ENCODE results near the gene WTAP. TPM values are rescaled to one million over a fixed set of nuclear protein-coding genes. Genes with fewer than 3 reads are reported as not detected.
A peak's percentile ranks its signal among the peaks of the same experiment; 100 is the strongest.

The WTAP gene
- total and polyA plus RNA-seq, 4 donors, result 21.0 to 43.8 (median 36.5) TPM

DNA sequence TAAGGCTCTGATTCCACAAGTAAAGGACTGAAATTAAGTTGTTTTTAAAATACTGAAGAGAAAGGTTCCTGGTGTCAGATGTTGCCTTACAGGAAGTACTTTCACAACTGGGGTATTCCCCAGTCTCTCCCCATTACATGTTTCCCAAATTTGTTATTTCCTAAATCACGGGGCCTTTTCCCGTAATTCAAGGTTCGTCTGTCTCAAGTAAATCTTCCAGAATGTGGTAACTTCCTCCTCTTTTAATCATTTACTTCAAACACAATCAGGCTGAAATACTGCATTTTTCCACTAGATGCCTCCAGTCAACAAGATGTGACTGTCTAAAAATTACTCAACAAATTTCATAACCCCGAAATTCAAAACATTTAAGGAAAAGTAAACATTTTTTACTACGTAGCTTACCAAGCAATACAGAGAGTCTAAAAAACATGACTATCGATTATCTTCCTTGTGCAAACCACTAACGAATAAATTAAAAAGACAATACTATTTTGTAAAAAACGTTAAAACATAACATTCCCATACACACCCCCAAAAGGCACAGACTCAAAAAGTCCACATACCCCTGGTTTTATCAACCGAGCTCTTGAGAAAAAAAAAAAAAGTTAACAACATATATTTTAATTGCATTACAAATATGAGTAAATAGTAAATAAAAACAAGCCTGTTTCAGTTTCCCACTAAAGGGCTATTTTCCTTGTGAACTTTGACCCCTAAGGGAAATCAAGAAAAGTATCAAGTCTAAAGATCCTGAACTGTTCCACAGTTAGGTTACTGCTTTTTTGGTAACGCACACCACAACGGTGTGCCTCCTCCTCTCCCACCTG is 36.0 kb upstream of the WTAP start:
- H3K27ac ChIP-seq (ENCODE audit: low read depth in 1 of 2, low read length in 2 of 2), result peak overlapping the region; percentile 91 to 100
- no peaks in the 10 kb centered on the region for H3K9me3 ChIP-seq (ENCODE audit: control insufficient read depth in 4 of 4, low read length in 3 of 4)
- peaks cover 6 to 27% (median 23%) of the 10 kb centered on the region in 4 donors for H3K36me3 ChIP-seq (ENCODE audit: control insufficient read depth in 4 of 4, insufficient read depth in 3 of 4, low read depth in 1 of 4, low read length in 3 of 4)
- WGBS, result 4% methylated on average over 11 of the region's 11 CpGs
- H3K9ac ChIP-seq (ENCODE audit: low read depth in 1 of 2, low read length in 2 of 2), result peak overlapping the region; percentile 67 to 99
- H3K4me1 ChIP-seq (ENCODE audit: control insufficient read depth in 4 of 4, insufficient read depth in 4 of 4, low read length in 3 of 4), result peaks cover 0 to 16% (median 9%) of the 10 kb centered on the region in 4 donors
- peak; percentile 79 for TF ChIP-seq SP1 (IDR thresholded peaks at IDR 0.05)
- peak; percentile 88 to 94 for TF ChIP-seq RAD21 (IDR thresholded peaks at IDR 0.05)
- TF ChIP-seq, protein P1, sequence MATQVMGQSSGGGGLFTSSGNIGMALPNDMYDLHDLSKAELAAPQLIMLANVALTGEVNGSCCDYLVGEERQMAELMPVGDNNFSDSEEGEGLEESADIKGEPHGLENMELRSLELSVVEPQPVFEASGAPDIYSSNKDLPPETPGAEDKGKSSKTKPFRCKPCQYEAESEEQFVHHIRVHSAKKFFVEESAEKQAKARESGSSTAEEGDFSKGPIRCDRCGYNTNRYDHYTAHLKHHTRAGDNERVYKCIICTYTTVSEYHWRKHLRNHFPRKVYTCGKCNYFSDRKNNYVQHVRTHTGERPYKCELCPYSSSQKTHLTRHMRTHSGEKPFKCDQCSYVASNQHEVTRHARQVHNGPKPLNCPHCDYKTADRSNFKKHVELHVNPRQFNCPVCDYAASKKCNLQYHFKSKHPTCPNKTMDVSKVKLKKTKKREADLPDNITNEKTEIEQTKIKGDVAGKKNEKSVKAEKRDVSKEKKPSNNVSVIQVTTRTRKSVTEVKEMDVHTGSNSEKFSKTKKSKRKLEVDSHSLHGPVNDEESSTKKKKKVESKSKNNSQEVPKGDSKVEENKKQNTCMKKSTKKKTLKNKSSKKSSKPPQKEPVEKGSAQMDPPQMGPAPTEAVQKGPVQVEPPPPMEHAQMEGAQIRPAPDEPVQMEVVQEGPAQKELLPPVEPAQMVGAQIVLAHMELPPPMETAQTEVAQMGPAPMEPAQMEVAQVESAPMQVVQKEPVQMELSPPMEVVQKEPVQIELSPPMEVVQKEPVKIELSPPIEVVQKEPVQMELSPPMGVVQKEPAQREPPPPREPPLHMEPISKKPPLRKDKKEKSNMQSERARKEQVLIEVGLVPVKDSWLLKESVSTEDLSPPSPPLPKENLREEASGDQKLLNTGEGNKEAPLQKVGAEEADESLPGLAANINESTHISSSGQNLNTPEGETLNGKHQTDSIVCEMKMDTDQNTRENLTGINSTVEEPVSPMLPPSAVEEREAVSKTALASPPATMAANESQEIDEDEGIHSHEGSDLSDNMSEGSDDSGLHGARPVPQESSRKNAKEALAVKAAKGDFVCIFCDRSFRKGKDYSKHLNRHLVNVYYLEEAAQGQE (IDR thresholded peaks at IDR 0.05), result peak; percentile 70
- TF ChIP-seq, protein P2, sequence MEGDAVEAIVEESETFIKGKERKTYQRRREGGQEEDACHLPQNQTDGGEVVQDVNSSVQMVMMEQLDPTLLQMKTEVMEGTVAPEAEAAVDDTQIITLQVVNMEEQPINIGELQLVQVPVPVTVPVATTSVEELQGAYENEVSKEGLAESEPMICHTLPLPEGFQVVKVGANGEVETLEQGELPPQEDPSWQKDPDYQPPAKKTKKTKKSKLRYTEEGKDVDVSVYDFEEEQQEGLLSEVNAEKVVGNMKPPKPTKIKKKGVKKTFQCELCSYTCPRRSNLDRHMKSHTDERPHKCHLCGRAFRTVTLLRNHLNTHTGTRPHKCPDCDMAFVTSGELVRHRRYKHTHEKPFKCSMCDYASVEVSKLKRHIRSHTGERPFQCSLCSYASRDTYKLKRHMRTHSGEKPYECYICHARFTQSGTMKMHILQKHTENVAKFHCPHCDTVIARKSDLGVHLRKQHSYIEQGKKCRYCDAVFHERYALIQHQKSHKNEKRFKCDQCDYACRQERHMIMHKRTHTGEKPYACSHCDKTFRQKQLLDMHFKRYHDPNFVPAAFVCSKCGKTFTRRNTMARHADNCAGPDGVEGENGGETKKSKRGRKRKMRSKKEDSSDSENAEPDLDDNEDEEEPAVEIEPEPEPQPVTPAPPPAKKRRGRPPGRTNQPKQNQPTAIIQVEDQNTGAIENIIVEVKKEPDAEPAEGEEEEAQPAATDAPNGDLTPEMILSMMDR (IDR thresholded peaks at IDR 0.05; ENCODE audit: low read depth, low read length, missing input control), result peak; percentile 98
- TF ChIP-seq GABPA (IDR thresholded peaks at IDR 0.05 in 1 of 2, conservative IDR thresholded peaks at IDR 0.05 in 1 of 2), result peak; percentile 50 to 80
- TF ChIP-seq JUND (IDR thresholded peaks at IDR 0.05), result peak; percentile 66 to 89
- TF ChIP-seq, protein P3, sequence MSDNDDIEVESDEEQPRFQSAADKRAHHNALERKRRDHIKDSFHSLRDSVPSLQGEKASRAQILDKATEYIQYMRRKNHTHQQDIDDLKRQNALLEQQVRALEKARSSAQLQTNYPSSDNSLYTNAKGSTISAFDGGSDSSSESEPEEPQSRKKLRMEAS (IDR thresholded peaks at IDR 0.05), result peak; percentile 96
- TF ChIP-seq FOXA1 (IDR thresholded peaks at IDR 0.05), result peak; percentile 64
- peak; percentile 66 for TF ChIP-seq FOXA2 (IDR thresholded peaks at IDR 0.05)
- TF ChIP-seq TAF1 (conservative IDR thresholded peaks at IDR 0.05), result peak; percentile 54
- no peak for TF ChIP-seq NR2F2 (IDR thresholded peaks at IDR 0.05)
- TF ChIP-seq EGR1 (IDR thresholded peaks at IDR 0.05; ENCODE audit: low read depth in 2 of 2), result peak; percentile 89 to 94
- TF ChIP-seq HNF4A (conservative IDR thresholded peaks at IDR 0.05), result peak; percentile 55 to 73
- TF ChIP-seq HNF4G (IDR thresholded peaks at IDR 0.05), result no peak
- TF ChIP-seq, protein P4, sequence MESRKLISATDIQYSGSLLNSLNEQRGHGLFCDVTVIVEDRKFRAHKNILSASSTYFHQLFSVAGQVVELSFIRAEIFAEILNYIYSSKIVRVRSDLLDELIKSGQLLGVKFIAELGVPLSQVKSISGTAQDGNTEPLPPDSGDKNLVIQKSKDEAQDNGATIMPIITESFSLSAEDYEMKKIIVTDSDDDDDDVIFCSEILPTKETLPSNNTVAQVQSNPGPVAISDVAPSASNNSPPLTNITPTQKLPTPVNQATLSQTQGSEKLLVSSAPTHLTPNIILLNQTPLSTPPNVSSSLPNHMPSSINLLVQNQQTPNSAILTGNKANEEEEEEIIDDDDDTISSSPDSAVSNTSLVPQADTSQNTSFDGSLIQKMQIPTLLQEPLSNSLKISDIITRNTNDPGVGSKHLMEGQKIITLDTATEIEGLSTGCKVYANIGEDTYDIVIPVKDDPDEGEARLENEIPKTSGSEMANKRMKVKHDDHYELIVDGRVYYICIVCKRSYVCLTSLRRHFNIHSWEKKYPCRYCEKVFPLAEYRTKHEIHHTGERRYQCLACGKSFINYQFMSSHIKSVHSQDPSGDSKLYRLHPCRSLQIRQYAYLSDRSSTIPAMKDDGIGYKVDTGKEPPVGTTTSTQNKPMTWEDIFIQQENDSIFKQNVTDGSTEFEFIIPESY (IDR thresholded peaks at IDR 0.05), result peak; percentile 79
- TF ChIP-seq RXRA (IDR thresholded peaks at IDR 0.05), result peak; percentile 68 to 77
- TF ChIP-seq YY1 (IDR thresholded peaks at IDR 0.05), result peak; percentile 62
- TF ChIP-seq, protein P5, sequence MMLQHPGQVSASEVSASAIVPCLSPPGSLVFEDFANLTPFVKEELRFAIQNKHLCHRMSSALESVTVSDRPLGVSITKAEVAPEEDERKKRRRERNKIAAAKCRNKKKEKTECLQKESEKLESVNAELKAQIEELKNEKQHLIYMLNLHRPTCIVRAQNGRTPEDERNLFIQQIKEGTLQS (IDR thresholded peaks at IDR 0.05), result peak; percentile 75
- peak overlapping the region; percentile 74 to 98 (median 76) for H3K4me3 ChIP-seq (ENCODE audit: low read depth in 1 of 3, low read length in 3 of 3)
- no peaks in the 10 kb centered on the region for H3K27me3 ChIP-seq (ENCODE audit: control insufficient read depth in 4 of 4, insufficient read depth in 4 of 4, low read length in 3 of 4)
- DNase-seq (ENCODE audit: low spot score), result no peak

Data from liver (tissue), 9 donors.